Measurements from ENCODE around the gene OR8D2. TPM values are rescaled to one million over a fixed set of nuclear protein-coding genes. Genes with fewer than 3 reads are reported as not detected.

The OR8D2 gene, protein sequence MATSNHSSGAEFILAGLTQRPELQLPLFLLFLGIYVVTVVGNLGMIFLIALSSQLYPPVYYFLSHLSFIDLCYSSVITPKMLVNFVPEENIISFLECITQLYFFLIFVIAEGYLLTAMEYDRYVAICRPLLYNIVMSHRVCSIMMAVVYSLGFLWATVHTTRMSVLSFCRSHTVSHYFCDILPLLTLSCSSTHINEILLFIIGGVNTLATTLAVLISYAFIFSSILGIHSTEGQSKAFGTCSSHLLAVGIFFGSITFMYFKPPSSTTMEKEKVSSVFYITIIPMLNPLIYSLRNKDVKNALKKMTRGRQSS
- total RNA-seq: not detected

DNA sequence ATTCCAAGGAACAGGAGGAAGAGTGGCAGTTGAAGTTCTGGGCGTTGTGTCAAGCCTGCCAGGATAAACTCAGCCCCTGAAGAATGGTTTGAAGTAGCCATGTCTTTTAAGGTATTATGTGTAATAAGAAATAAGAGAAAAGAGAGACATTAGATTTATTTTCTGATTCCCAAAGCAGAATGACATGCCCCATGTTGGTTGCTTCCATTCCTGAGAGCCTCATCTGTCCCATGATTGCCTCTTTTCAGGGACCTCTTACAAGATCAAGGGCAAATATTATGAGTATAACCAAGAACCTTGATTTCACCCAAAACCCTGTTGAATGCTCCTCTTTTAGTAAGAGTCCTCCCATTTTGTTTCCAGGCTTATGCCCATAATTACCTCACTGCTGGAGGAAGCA, at the start of gene OR8D2:
Gene OR8D2, minus strand, starts transcription at position 101 of the 400 bp plus-strand sequence. Its CDS starts 0 bp downstream, at position 101.
- Histone ChIP-seq H3K4me1 (ENCODE audit: insufficient read depth, low read length) (no peaks in the 10 kb centered on the region), H3K27me3 (ENCODE audit: insufficient read depth, low read length) (no peaks in the 10 kb centered on the region), H3K9me3 (ENCODE audit: low read depth, low read length) (no peaks in the 10 kb centered on the region), H3K4me3 (ENCODE audit: low read length) (no peak within 1 kb of the TSS)

- Histone ChIP-seq H3K4me3 (ENCODE audit: low read length) (no peak overlapping the region), H3K27me3 (ENCODE audit: insufficient read depth, low read length) (no peaks in the 10 kb centered on the region), H3K4me1 (ENCODE audit: insufficient read depth, low read length) (no peaks in the 10 kb centered on the region), H3K9me3 (ENCODE audit: low read depth, low read length) (no peaks in the 10 kb centered on the region)
These were observed 39.6 kb upstream of the OR8D2 start for GRCh38 chr11:124359566-124359965.

- Histone ChIP-seq H3K27me3 (ENCODE audit: insufficient read depth, low read length) (no peaks in the 10 kb centered on the region), H3K4me1 (ENCODE audit: insufficient read depth, low read length) (no peaks in the 10 kb centered on the region), H3K4me3 (ENCODE audit: low read length) (no peak overlapping the region), H3K9me3 (ENCODE audit: low read depth, low read length) (no peaks in the 10 kb centered on the region)
These were observed 26.4 kb upstream of the OR8D2 start for GRCh38 chr11:124346311-124346955.

DNA sequence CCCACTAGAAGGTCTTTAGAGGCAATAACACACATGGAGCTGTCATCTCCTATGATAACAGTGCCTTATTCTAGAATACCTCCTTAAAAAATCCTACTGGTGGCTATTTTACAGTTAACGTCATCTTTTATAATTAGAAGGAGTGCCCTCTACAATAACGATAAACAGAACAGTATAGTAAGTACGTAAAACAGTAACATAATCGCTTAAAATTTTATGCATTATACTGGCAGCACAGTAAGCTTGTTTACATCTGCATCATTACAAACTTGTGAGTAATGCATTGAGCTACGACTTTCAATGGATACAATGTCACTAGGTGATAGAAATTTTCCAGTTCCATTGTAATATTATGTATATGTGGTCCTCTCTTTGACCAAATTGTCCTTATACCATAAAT, 24.3 kb upstream of the OR8D2 start:
- H3K4me1 ChIP-seq (ENCODE audit: insufficient read depth, low read length): no peaks in the 10 kb centered on the region
- H3K27me3 ChIP-seq (ENCODE audit: insufficient read depth, low read length): no peaks in the 10 kb centered on the region
- no peak overlapping the region for H3K4me3 ChIP-seq (ENCODE audit: low read length)
- no peaks in the 10 kb centered on the region for H3K9me3 ChIP-seq (ENCODE audit: low read depth, low read length)

DNA sequence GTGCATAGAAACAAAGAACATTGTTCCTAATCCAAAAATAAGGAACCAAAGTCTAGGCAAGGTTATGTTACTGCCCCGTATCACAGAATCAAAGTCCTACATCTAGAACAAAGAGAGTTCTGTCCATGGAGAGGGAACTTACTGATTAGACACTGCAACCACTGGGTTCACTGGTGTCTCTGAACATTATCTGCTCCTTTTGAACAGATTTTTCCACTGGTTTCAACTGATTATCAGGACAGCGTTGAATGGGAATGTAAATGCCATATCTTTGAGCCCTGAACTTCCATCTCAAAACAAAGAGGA, 20.1 kb upstream of the OR8D2 start:
- Histone ChIP-seq H3K9me3 (ENCODE audit: low read depth, low read length) (no peaks in the 10 kb centered on the region), H3K27me3 (ENCODE audit: insufficient read depth, low read length) (no peaks in the 10 kb centered on the region), H3K4me3 (ENCODE audit: low read length) (no peak overlapping the region), H3K4me1 (ENCODE audit: insufficient read depth, low read length) (no peaks in the 10 kb centered on the region)

- no peak overlapping the region for H3K4me3 ChIP-seq (ENCODE audit: low read length)
- no peaks in the 10 kb centered on the region for H3K4me1 ChIP-seq (ENCODE audit: insufficient read depth, low read length)
- H3K27me3 ChIP-seq (ENCODE audit: insufficient read depth, low read length): no peaks in the 10 kb centered on the region
- no peaks in the 10 kb centered on the region for H3K9me3 ChIP-seq (ENCODE audit: low read depth, low read length)
These were observed 19.6 kb upstream of the OR8D2 start for GRCh38 chr11:124339396-124340141.

DNA sequence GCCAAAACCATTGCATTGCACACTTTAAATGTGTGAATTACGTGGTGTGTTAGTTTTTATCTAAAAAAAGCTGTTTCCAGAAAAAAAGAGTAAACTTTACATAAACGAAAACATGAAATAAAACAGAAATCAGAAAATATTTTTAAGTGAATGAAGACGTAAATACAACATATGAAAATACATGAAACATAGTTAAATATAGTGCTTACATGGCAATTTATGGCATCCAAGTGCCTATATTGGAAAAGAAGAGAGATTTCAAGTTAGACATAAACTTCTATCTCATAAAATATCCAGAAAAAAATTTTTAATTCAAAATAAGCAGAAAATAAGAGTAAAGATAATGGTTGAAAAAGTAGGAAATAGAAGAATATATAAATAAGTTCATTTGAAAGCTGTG, 11.9 kb upstream of the OR8D2 start:
- Histone ChIP-seq H3K4me3 (ENCODE audit: low read length) (no peak overlapping the region), H3K9me3 (ENCODE audit: low read depth, low read length) (no peaks in the 10 kb centered on the region), H3K27me3 (ENCODE audit: insufficient read depth, low read length) (no peaks in the 10 kb centered on the region), H3K4me1 (ENCODE audit: insufficient read depth, low read length) (peaks cover 5% of the 10 kb centered on the region)

DNA sequence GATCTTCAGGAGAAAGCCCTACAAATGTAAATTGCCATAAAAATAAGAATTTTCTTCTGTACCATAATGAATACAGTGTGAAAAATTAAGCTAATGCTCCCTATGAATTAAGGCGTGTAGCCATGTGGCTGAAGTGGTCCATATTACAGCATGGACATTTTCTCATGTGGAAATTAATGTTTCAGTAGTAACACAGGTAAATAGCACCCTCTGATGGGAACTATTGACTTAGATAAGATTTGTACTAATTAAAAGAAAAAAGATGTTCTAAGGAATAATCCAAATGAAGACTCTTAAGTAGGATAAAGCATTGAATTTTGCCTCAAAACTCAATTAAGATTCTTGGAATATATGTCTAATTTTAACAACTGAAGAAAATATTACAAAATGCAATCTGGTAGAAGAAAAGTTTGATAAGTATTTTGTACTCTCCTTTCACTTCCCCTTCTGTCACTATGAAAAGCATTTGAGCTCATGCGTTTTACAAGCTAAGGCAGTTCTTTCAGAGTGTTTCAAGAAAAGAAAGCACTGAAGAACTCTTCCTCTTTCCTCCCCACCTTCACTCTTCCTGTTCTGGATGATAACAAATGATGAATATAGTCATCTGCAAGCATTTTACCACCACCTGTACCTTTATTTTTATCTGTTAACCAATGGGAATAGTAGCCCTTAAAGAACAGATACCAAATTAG, 9.9 kb upstream of the OR8D2 start:
- H3K4me3 ChIP-seq (ENCODE audit: low read length): no peak overlapping the region
- H3K9me3 ChIP-seq (ENCODE audit: low read depth, low read length): no peaks in the 10 kb centered on the region
- H3K4me1 ChIP-seq (ENCODE audit: insufficient read depth, low read length): peaks cover 5% of the 10 kb centered on the region
- no peaks in the 10 kb centered on the region for H3K27me3 ChIP-seq (ENCODE audit: insufficient read depth, low read length)

DNA sequence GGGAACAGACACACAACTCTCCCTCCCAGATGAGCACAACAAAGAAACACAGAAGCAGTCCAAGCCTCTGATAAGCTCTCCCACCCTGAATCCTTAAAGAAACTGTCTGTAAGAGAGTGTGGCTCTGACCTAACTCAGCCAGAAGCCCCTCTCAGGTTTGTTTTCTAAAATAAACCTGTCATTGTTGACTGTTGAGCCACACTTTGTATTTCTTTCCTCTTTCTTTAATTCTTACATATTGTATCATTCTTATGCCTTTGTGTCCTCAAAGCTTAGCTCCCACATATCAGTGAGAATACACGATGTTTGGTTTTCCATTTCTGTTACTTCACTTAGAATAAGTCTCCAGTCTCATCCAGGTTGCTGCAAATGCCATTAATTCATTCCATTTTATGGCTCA, 7.8 kb upstream of the OR8D2 start:
- Histone ChIP-seq H3K9me3 (ENCODE audit: low read depth, low read length) (no peaks in the 10 kb centered on the region), H3K4me1 (ENCODE audit: insufficient read depth, low read length) (peaks cover 5% of the 10 kb centered on the region), H3K4me3 (ENCODE audit: low read length) (no peak overlapping the region), H3K27me3 (ENCODE audit: insufficient read depth, low read length) (no peaks in the 10 kb centered on the region)

GRCh38 chr11:124322356-124322755, 2.4 kb upstream of the OR8D2 start:
- no peaks in the 10 kb centered on the region for H3K9me3 ChIP-seq (ENCODE audit: low read depth, low read length)
- no peaks in the 10 kb centered on the region for H3K27me3 ChIP-seq (ENCODE audit: insufficient read depth, low read length)
- no peak overlapping the region for H3K4me3 ChIP-seq (ENCODE audit: low read length)
- H3K4me1 ChIP-seq (ENCODE audit: insufficient read depth, low read length): no peaks in the 10 kb centered on the region

- Histone ChIP-seq H3K9me3 (ENCODE audit: low read depth, low read length) (no peaks in the 10 kb centered on the region), H3K4me3 (ENCODE audit: low read length) (no peak overlapping the region), H3K4me1 (ENCODE audit: insufficient read depth, low read length) (no peaks in the 10 kb centered on the region), H3K27me3 (ENCODE audit: insufficient read depth, low read length) (no peaks in the 10 kb centered on the region)
These were observed 4.9 kb downstream of the OR8D2 start for GRCh38 chr11:124315052-124315451.

DNA sequence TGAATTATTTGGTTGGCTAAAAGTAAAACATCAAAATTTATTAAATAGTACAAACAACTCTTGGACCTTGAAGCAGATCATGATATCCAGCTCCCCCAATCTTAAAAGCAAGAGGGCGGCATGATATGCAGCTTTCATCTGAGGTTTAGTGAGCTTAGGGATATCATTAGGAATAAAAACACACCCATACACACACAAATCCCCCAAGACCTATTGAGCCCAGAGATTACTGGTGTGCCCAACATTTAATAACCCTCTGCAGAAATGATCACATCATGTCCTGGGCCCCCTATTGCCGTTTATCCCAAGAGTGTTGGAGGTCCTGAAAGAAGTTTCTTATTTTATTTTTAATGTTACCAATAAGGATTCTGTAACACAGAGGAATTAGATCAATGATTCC, 6.1 kb downstream of the OR8D2 start, which contains the start of gene OR8D1:
Gene OR8D1, minus strand, starts transcription at position 101 of the 400 bp plus-strand sequence. CDS start 3,183 bp downstream, outside the sequence.
- Histone ChIP-seq H3K9me3 (ENCODE audit: low read depth, low read length) (no peaks in the 10 kb centered on the region), H3K27me3 (ENCODE audit: insufficient read depth, low read length) (no peaks in the 10 kb centered on the region), H3K4me1 (ENCODE audit: insufficient read depth, low read length) (no peaks in the 10 kb centered on the region), H3K4me3 (ENCODE audit: low read length) (no peak within 1 kb of the TSS)

- Histone ChIP-seq H3K9me3 (ENCODE audit: low read depth, low read length) (no peaks in the 10 kb centered on the region), H3K4me1 (ENCODE audit: insufficient read depth, low read length) (no peaks in the 10 kb centered on the region), H3K4me3 (ENCODE audit: low read length) (no peak overlapping the region), H3K27me3 (ENCODE audit: insufficient read depth, low read length) (no peaks in the 10 kb centered on the region)
These were observed 6.9 kb downstream of the OR8D2 start for GRCh38 chr11:124313131-124313530.

GRCh38 chr11:124311670-124312069, 8.3 kb downstream of the OR8D2 start:
- Histone ChIP-seq H3K27me3 (ENCODE audit: insufficient read depth, low read length) (no peaks in the 10 kb centered on the region), H3K4me3 (ENCODE audit: low read length) (no peak overlapping the region), H3K4me1 (ENCODE audit: insufficient read depth, low read length) (no peaks in the 10 kb centered on the region)

GRCh38 chr11:124311269-124311668, 8.7 kb downstream of the OR8D2 start:
- no peaks in the 10 kb centered on the region for H3K4me1 ChIP-seq (ENCODE audit: insufficient read depth, low read length)

More at GRCh38 chr11:124311670-124312069, 8.3 kb downstream of the OR8D2 start:
- no peaks in the 10 kb centered on the region for H3K9me3 ChIP-seq (ENCODE audit: low read depth, low read length)

More at GRCh38 chr11:124311269-124311668, 8.7 kb downstream of the OR8D2 start:
- no peak overlapping the region for H3K4me3 ChIP-seq (ENCODE audit: low read length)
- H3K27me3 ChIP-seq (ENCODE audit: insufficient read depth, low read length): no peaks in the 10 kb centered on the region
- H3K9me3 ChIP-seq (ENCODE audit: low read depth, low read length): no peaks in the 10 kb centered on the region

All from mononuclear cell (primary cell).